SK-MEL-5 (cell line): ENCODE data around the gene ASIC2. TPM values are rescaled to one million over a fixed set of nuclear protein-coding genes. Genes with fewer than 3 reads are reported as not detected.

Experiments used
- DNase-seq: peaks from one replicate; pipeline ENCODE4 v3.0.0-alpha.2; 2016; ENCODE audit warnings: low read depth, low spot score
- in situ Hi-C: cut with HindIII; loops from 2 replicates; pipeline ENCODE4 v1.10.0; 2016; ENCODE audit warnings: low sequenced_read_pairs, high pct_unique_total_duplicates, low pct_unique_long_range_greater_than_20kb
- total RNA-seq: library from RNA; depleted of rRNA; stranded (reverse); fragments of >200 nt; shearing (Covaris generic); gene quantifications from 2 replicates; pipeline ENCODE4 v1.2.3, GENCODE V29; 2014

The ASIC2 gene
- total RNA-seq, 1 experiment from 2014 or later, result not detected

DNA sequence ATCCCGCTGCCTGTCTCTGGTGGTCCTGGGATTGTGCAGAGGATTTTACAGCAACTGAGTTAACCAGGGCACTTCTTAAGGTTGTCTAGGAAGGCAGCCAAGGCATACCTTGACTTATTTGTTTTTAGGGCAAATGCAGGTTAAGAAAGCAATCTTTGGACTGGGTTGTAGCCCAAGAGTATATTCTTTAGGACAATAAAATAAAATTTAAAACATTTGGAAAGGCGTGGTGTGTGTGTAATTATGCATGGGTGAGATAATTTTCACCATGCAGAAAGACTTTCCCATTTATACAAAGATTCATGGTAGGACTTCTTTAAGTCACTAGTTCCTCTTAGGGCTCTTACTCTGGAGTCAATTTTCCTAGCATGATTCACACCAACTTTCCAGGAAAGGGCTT, 208.3 kb downstream of the ASIC2 start:
- DNase-seq, result no peak
- in situ Hi-C loops, result no loop called here

DNA sequence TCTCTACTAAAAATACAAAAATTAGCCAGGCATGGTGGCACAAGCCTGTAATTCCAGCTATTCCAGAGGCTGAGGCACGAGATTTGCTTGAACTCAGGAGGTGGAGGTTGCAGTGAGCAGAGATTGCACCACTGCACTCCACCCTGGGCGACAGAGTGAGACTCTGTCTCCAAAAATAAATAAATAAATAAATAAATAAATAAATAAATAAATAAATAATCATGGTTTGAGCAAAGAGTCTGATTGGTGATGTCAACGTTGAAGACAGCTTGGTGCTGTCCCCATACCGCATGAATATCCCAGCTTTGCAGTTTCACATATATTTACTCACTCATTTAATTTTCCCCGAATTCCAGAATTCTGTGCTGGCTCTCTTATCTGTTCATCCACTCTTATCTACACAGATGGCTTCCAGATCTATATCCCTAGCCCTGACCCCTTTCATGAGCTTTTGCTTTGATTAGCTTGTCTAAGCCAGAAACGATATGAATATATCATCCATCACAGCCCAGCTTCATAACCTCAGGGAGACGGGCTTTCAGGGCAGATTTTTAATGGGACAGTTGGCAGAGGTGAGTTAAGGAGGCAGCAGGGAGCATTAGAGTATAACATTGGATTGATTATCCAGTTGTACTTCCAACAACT, 210.4 kb downstream of the ASIC2 start:
- in situ Hi-C loops, result no loop called here
- DNase-seq, result no peak

DNA sequence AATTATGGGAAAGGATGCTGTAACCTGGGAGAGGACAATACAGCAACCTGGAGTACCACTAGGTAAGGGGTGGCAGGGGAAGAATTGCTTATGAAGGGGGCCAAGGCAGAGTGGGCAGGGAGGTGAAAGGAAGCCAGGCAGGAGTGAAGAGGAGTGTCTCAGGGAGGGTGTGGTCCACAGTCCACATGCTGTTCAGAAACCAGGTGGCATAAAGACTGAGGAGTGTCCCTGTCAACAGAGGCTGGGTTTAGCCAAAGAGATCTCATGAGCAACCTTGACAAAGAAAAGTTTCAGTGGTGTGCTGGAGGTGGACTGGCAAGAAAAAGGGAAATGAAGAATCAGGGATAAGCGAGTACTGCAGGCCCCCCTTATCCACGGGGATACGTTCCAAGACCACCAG, 213.0 kb downstream of the ASIC2 start:
- in situ Hi-C loops, result no loop called here

DNA sequence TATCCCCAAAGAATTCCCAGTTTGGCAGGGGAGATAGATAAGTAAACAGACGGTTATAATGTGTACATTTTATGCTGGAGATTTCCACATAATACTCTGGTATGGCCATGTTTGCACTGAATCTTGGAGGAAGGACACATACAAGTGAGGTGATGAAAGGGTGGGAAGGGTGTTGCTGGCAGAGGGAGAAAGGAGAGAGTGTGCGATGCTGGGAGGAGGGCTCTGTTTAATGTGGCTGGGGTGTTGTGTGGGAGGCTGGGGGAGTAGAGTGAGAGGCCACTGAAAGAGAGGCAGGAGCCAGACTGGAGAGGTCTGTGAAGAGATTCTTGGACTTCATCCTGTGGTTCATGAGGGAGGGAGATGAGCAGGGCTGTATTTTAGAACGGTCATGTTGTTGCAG, 213.9 kb downstream of the ASIC2 start:
- in situ Hi-C loops, result no loop called here

More for the DNA sequence above, 213.0 kb downstream of the ASIC2 start:
- DNase-seq, result no peak

DNA sequence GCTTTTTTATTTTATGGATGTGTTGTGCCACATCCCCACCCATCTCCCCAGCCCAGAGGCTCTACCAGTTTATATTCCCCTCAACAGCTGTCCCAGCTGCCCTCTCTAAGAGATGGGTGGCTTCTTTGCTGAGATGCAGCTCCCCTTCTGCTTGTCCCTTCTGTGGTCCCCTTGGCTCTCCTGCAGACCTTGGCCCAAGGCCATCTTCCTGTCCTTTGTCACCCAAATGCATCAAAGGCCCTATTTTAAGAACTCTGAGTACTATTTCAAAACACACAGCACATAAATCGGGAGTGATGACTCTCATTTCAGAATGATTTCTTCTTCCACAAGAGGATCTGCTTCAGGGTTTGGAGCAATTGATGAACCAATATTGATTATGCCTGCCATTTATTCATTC, 216.1 kb downstream of the ASIC2 start:
- no peak for DNase-seq
- in situ Hi-C loops, result no loop called here

More for the DNA sequence above, 213.9 kb downstream of the ASIC2 start:
- DNase-seq, result no peak

DNA sequence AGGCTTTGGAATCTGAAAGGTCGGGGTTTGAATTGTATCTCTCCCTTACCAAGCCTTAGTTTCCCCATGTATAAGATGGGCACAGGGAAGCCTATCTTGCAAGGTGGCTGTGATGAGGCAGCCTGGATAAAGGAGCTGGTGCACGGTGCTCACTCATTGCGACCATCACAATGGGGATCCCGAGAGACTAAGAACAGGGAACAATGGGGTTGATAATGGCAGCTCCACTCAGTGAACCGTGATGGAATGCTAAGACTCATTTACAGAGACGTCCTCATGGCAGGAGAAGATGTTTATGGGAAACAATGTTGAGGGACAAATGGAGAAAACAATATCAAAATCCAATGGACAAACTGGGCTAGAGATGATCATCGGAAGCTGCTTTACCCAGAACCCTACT, 219.7 kb downstream of the ASIC2 start:
- in situ Hi-C loops, result no loop called here
- no peak for DNase-seq

DNA sequence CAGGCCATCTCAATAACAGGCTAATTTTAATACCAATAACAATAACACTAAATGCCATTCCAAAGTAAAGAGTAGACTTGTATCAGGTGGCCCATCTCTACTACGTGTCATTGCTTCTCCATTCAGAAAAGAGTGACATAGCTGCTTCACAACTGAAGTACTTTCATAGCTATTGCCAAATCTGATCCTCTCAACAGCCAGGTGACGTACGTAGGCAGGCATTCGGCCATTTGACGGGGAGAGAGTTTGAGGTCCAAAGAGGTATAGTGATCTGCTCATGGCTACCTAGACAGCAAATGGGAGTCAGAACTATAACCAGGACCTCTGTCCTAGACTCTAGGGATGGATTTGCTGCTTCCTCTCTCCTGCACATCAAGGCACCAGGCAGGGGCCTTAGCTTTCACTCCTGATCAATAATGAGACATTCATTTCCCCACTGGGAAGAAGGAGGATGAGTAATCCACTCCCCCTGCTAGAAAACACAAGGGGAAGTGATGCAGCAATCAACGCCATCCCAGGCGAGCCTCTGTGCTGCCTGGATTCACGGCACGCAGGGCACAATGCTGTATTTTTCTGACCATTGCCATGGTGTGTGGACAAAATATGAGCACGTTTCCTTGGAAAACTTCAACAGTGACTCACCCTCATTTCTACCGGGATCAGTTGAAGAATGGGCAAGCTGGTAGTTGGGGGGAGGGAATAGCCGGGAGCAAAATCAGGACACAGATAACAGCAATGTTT, 220.5 kb downstream of the ASIC2 start:
- DNase-seq, result no peak
- in situ Hi-C loops, result no loop called here

DNA sequence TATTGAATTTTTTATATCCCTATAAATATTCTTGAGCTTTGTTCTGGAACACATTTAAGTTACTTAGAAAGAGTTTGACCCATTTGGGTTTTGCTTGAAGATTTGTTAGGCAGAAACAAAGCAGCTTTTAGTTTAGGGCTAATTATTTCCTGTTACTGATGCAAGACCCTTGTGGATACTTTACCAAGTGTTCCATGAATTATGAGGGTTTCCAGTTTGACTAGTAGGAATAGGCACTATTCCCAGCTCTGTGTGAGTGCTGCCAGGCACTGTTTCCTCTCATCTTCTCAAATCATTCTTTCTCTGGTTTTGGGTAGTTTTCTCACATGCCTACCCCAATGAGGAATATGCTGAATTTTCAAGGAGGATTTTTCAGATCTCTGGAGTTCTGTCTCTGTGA, 221.4 kb downstream of the ASIC2 start:
- in situ Hi-C loops, result no loop called here

DNA sequence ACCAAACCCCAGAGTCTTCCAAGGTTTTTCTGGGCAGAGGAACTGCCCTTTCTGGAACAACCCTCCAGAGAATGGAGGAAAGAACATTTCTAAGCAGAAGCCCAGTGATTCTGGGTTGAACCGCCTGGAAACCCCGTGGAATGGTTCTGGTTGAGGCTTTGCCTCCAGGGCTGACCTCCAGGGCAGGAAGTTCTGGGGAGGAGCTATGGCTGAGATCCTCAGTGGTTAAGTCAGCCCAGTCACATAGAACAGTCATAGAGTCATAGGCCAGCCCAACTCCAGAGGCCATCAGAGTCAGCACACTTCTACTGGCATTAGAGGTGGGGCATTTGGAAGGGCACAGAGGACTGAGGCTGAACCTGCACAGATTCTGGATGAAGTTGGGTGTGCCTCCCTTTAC, 235.5 kb downstream of the ASIC2 start:
- DNase-seq, result no peak
- in situ Hi-C loops, result no loop called here

More for the DNA sequence above, 221.4 kb downstream of the ASIC2 start:
- no peak for DNase-seq

DNA sequence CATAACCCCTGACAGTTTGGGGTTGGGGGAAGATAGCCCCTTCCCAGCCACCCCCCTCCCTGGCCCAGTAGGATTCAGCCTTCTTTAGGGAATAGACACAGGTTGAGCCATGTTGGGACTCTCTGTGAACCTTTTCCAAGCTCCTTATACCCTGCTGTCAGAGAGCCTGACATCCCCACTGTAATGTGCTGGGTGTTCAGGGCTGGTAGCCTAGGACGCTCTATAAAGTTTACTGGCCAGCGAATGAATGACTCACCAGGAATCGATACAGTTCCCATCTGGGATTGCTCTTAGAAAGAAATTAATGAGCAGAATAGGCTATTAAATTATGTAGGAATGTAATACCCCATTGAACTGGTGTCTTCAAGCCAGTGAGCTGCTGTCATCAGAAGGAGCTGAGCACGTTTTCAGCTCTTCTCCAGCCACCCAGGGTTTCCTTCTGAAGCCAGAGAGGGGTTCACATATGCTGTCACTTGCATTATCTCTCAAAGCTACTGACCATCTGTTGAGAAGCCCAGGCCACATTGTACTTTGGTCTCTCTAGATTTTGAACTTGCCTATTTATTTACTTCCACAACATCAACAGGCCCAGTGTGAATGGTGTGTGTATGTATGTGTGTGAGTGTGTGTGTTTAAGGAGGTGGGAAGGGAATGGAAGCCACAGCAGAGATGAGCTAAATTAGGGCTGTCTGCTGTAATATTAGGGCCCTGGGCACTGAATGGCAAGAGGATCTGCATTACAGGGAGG, 236.5 kb downstream of the ASIC2 start:
- in situ Hi-C loops, result no loop called here
- no peak for DNase-seq

DNA sequence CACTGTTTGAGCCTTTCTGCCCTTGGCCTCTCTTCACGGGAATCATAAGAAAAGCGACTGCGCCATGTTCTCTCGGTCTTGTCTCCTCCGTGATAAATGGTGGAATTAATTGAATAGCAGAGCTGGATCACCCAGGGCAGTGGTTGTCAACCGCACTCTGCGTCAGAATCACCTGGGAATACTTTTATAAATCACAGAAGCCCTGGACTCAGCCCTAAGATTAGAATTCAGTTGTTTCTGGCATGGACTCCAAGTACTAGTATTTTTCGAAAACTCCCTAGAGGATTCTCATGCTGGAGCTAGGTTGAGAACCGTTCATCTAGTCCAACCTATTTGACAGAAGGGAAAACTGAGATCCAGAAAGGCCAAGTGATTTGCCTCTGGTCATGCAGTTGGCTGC, 237.3 kb downstream of the ASIC2 start:
- no peak for DNase-seq
- in situ Hi-C loops, result no loop called here

DNA sequence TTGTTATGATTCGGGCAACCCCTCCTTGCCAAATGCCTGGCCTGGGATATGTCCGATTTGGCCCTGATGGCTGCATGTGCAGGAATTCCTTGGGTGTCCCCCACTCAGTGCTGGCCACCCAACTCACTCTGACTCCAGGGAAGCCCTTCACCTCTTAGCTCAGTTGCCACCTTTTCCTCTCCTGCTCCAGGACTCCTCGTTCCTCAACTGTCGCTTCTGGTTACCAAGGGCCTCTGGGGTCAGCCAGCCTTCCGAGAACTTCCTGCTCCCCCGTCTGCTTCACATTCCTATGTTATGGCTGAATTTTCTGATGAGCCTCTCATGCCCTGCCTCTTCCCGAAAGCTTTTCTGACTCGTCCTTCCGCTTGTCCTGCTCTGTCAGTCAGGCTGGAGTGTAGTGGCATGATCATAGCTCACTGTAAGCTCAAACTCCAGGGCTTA, 237.9 kb downstream of the ASIC2 start:
- DNase-seq, result no peak
- in situ Hi-C loops, result no loop called here

DNA sequence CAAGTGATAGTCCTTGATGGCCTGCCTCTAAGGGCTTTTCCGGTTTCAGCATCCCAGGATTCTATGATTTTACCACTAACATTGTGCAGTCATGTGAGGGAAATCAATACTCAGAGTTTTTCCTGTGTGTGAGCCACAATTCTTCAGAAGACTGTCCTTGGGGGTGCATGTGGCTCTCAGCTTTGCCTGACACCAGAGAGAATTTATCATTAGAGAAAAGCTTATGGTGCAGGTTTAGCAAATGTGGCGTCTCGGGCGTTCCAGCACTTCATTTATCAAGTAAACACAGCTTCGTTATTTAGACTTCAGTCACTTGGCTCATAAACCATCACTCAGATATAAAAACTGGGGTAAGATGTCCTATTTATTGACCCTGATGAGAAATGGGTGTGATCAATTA, 238.7 kb downstream of the ASIC2 start:
- no peak for DNase-seq
- in situ Hi-C loops, result no loop called here

DNA sequence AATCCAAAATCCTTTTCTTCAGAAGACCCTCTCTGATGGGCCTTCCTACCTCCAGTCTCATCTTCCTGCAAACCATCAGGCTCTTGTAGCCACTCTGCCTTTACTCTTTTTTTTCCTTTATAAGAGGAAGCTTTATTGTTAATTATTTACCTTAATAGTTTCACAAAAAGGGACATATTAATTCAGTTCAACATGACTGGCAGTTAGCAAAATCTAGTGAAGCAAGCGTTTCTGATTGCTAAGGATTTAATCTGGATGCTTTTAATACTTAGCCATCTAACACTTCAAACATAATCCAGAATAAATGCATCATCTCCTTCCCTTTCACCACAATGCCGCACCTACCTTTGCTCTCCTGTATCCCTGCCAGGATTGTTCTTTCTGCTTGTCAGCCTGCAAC, 239.4 kb downstream of the ASIC2 start:
- in situ Hi-C loops, result no loop called here
- DNase-seq, result no peak

DNA sequence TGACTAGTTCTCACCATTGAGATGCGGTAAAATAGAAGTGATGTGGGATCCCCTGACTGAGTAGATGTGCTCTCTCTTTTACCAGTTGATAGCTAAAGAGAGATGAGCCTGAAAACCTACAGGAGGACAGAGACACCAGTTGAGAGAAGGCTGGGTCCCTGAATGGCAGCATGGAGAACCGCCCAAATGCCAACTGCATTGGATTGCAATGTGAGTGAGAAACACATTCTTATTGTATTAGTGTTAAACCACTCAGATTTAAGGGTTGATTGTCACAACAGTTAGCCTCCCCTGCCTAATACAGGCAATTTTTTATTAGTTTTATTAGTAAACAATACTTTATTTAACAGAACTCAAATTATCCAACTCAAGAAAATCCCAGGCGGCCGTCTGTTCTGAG, 240.2 kb downstream of the ASIC2 start:
- in situ Hi-C loops, result no loop called here

DNA sequence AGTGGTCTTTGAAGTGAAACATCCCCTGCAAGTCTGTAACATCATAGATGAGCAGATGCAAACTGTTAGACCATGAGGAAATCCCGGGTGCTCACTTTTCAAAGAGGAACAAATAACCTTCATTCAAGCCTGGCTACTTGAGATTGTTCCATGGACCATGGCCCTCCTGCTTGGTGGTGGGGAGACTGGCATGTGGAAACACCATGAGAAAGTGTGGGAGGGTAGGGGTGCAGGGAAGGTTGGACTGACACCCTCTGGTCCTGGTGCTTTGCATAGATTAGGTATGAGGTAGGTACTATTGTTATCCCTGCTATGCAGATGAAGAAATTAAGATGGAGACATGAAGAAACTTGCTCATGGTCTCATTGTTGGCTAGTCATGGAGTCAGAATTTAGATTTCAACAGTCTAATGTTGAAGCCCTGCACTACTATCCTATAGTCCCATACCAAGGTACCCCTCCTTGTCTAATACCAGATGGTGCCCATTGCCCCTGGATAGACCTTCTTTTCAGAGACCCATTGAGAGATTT, 242.4 kb downstream of the ASIC2 start:
- DNase-seq, result no peak
- in situ Hi-C loops, result no loop called here

More for the DNA sequence above, 240.2 kb downstream of the ASIC2 start:
- no peak for DNase-seq

DNA sequence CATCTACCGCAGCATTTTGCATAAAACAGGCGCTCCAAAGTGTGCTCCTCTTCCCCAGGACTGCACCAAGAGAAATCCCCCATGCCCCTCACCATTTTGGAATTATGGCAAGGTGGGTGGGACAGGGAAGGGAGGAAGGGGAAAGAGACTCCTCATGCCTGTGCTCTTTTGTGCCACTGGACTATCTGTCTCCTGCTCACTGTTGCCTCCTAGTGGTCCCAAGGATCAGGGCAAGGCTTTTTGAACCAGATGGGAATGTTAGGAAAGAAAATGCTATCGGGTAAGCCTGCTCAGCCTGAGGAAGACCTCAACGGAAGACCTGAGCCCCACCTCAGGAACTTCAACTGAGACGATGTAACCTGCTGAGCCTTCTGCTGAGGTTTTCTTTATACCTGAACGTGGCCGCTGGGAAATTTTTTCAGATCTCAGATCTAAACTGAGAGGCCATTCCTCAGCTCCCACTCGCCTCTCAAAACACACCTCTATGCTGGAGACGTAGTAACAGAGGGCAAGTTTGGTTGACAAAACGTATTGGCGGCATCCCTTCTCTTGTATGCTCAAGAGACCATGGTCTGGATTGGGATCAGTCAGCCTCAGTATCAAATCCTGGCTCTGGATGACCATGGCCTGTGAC, 243.2 kb downstream of the ASIC2 start:
- DNase-seq, result peak; percentile 74
- in situ Hi-C loops, result no loop called here
